ENCODE measurements around the gene RTN4R.

The RTN4R gene

GRCh38 chr22:20192972-20193760 lies 75.0 kb downstream of the RTN4R start:
- TF ChIP-seq MYC (IDR thresholded peaks at IDR 0.05; ENCODE audit: low read depth, low read length), result no peak
- no peak for TF ChIP-seq POLR2A (IDR thresholded peaks at IDR 0.05; ENCODE audit: extremely low read depth, insufficient read length)
- TF ChIP-seq CTCF (IDR thresholded peaks at IDR 0.05; ENCODE audit: low read depth, low read length), result no peak
- no peak for TF ChIP-seq MAX (IDR thresholded peaks at IDR 0.05; ENCODE audit: low read depth, low read length)
- DNase-seq (ENCODE audit: low read depth), result no peak
- no peak overlapping the region for H3K4me3 ChIP-seq (ENCODE audit: low read depth, low read length)

- TF ChIP-seq MAX (IDR thresholded peaks at IDR 0.05; ENCODE audit: low read depth, low read length) (no peak), MYC (IDR thresholded peaks at IDR 0.05; ENCODE audit: low read depth, low read length) (no peak), POLR2A (IDR thresholded peaks at IDR 0.05; ENCODE audit: extremely low read depth, insufficient read length) (no peak), CTCF (IDR thresholded peaks at IDR 0.05; ENCODE audit: low read depth, low read length) (no peak)
- DNase-seq (ENCODE audit: low read depth), result no peak
- H3K4me3 ChIP-seq (ENCODE audit: low read depth, low read length), result no peak overlapping the region
These were observed 75.7 kb downstream of the RTN4R start for GRCh38 chr22:20192293-20192971.

GRCh38 chr22:20191803-20192202 lies 76.3 kb downstream of the RTN4R start:
- DNase-seq (ENCODE audit: low read depth), result no peak
- TF ChIP-seq MYC (IDR thresholded peaks at IDR 0.05; ENCODE audit: low read depth, low read length), result no peak
- TF ChIP-seq CTCF (IDR thresholded peaks at IDR 0.05; ENCODE audit: low read depth, low read length), result no peak
- TF ChIP-seq MAX (IDR thresholded peaks at IDR 0.05; ENCODE audit: low read depth, low read length), result no peak
- no peak for TF ChIP-seq POLR2A (IDR thresholded peaks at IDR 0.05; ENCODE audit: extremely low read depth, insufficient read length)
- H3K4me3 ChIP-seq (ENCODE audit: low read depth, low read length), result no peak overlapping the region

Measured in NB4 (cell line).